NCI-H510A treated with DMSO at 0.1 percent for 48 hours (cell line): ENCODE measurements around the gene PYCR2.
"Not testable (repeated sequence)": the region's sequence is repeated elsewhere in the genome, so short reads cannot be mapped to it uniquely, and the experiment has no call there.

Source experiments
- DNase-seq: peaks from one replicate; lab custom pipeline; 2025; lab: John Stamatoyannopoulos, UW

PYCR2 gene

DNA sequence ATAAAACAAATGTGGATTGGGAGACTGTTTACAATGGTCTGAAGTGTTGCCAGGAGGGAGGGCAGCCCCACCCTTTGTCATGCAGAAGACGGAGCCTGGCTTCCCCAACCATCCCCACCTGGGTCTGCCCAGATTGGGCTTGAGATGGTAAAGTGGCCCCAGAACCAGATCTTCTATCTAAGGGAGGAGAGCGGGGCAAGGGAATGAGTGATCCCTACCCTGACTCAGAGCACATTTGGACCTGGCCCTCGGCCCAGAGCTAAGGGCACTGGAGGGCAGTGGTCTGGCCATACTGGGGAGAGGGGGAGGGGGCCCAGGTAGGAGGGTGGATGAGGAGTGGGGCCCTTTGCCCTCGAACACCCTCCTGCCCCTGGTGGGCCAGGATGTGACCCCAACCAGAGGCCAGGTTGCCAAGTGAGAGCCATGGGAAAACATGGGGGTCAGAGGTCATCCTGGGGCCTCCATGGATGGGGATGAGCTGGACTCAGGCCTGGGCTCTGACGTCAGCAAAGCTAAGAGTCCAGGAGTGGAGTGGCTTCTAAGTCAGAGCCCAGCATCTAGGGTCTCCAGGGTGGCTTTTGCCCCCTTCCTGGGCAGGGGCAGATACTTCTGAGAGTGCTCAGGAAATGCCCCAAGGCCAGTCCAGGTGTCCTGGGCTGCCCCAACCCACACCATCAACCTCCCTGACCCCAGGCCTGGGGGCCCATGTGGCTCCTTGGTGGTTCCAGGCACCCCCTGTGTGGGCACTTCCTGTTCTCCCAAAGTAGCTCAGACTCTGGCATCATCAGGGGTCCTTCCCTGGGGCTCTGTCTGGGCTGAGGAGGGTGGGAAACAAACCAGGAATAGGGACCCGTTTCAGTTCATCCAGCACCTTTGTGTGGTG is 33.5 kb downstream of the PYCR2 start:
- no peak for DNase-seq

DNA sequence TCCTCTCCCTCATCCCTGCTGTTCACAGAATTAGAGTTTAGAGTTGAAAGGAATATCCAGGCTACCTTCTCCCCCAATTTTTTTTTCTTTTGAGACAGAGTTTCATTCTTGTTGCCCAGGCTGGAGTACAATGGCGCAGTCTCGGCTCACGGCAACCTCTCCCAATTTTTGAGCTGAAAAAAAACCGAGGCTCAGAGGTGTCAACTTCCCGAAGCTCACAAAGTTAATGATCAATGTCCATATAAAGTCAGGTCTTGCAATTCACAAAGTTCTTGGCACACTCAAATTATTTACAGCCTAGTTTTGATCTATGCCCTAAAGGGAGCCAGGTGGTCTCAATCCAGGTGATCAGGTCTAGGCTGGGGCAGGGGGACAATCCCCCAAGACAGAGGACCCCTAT is 34.3 kb downstream of the PYCR2 start:
- no peak for DNase-seq

- no peak for DNase-seq
These were observed 35.0 kb downstream of the PYCR2 start, which contains the start of gene LEFTY1 for GRCh38 chr1:225888898-225889601. LEFTY1 (minus strand) TSS chr1:225889146; CDS start chr1:225889066, 80 bp downstream.

- DNase-seq: no peak
These were observed 35.7 kb downstream of the PYCR2 start for GRCh38 chr1:225888289-225888897.

DNA sequence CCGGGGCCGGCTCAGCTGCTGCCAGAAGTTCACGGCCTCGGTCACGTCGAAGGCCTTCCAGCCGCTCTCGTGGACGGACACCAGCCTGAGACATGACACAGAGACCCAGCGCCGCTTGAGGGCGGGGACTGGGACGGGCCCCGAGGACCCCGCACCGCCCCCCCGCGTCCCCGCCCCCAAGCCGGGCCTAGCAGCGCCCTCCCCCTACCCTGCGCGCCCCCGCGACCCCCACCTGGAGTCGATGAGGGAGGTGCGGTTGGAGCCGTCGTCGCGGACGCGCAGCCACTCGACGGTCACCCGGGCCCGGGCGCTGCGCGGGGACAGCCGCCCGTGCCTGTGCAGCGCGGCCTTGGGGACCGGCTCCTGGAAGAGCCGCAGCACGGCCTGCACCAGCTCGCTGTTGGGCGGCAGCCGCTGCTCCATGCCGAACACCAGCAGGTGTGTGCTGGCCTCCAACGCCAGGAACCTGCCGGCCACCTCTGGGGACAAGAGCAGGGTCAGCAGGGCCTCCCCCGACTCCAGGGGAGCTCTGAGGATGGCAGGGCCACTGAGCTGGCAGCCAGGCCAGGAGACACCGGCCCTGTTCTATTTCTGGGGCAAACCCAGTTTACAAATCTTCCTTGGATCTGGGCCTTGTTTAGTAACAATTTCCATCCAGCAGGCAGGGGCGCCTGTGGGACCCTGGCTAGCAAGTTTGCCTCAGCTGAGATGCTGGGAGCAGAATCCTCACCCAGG is 36.3 kb downstream of the PYCR2 start:
- not testable (repeated sequence) for DNase-seq

DNA sequence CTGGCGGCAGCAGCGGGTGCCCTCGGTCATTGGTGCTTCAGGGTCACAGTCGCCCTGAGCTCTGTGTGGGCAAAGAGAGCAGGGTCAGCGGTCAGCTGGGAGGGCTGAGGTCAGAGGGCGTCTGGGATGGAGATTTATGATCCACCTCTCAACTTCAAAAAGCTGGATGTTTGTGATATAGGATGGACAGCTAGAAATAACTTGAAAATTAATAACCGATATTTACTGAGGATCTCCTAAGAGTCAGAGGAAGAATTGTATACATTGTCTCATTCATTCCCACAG is 37.1 kb downstream of the PYCR2 start:
- DNase-seq: no peak

- DNase-seq: no peak
These were observed 37.7 kb downstream of the PYCR2 start for GRCh38 chr1:225886159-225887029.

- DNase-seq: no peak
These were observed 38.7 kb downstream of the PYCR2 start for GRCh38 chr1:225885336-225885735.

- DNase-seq: no peak
These were observed 40.3 kb downstream of the PYCR2 start for GRCh38 chr1:225883616-225884265.

GRCh38 chr1:225882694-225883615 is 41.1 kb downstream of the PYCR2 start:
- peak; percentile 18 for DNase-seq

DNA sequence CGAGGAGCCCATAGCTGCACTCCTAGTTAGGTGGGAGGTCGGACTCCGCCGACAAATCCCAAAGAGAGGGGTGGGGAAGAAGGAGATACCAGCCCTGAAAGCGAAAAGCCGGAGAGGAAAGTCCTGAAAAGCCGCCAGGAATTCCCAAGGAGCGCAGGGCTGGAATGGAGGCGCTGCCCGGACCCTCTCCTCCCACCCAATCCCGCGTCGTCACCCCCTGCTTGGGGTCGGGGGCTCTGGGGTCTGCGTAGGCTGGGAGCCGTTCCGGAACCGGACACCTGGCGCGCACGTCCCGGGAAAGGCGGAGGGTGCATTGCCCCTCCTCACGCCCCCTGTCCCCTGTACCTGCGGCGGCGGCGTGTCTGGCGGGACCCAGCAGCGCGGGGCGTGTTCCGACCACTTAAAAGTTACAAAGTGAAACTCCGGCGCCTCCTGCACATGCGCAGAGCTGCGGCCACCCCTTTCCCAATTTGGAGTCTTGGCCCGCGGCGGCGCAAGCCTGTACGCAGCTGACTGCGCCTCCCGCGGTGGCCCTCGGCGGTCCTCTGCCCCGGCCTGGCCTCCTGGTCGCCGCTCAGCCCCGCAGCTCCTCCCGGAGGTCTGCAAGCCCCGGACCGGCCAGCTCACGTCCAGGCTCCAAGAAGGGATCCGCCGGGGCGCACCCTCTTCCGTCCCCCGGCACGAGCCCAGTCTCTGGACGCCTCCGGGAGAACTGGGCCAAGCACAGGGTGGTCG is 41.9 kb downstream of the PYCR2 start, which contains the start of gene TMEM63A:
TSS of gene TMEM63A (minus strand) at position 422 of the 735 bp plus-strand sequence. CDS start 4,800 bp downstream, outside the sequence.
- peak; percentile 40 for DNase-seq

GRCh38 chr1:225881081-225881958 is 42.7 kb downstream of the PYCR2 start:
- DNase-seq: no peak

DNA sequence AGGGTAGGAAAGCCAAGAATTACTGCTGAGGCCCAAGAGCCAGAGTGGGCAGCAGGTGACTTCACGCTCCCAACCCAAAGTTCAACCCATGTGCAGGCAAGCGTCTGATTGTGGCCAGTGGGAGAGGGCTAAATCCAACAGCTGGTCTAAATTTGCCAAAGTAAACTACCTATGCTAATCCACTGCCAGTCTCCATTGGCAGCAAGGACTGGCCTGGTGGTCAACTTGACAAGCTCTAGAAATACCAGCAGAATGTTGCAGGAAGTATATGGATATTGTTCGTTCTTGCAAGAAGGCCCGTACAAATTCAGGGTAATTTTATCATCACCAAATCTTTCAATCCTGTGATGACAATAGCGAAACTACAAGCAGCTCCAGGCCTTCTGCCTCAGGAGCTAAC is 43.4 kb downstream of the PYCR2 start:
- no peak for DNase-seq

DNA sequence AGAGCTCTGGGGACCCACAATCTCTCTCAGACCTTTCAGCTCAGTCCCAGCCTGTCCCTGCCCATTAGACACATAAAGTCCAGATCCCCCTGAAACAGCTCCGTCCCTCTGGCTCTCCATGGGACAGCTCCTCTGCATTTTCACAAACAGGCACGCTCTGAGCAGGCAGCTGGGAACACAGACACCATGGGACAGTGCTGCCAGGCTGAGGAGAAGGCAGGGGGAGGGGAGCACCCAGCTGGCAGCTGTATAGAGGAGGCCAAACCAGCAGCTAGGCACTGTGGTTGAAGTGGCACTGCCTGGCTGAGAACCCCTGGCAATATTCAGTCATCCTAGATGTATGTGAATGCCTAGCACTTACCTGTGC is 43.8 kb downstream of the PYCR2 start:
- peak; percentile 43 for DNase-seq

- peak; percentile 84 for DNase-seq
These were observed 44.4 kb downstream of the PYCR2 start for GRCh38 chr1:225879521-225880221.

GRCh38 chr1:225878282-225878681 is 45.8 kb downstream of the PYCR2 start:
- peak; percentile 19 for DNase-seq

DNA sequence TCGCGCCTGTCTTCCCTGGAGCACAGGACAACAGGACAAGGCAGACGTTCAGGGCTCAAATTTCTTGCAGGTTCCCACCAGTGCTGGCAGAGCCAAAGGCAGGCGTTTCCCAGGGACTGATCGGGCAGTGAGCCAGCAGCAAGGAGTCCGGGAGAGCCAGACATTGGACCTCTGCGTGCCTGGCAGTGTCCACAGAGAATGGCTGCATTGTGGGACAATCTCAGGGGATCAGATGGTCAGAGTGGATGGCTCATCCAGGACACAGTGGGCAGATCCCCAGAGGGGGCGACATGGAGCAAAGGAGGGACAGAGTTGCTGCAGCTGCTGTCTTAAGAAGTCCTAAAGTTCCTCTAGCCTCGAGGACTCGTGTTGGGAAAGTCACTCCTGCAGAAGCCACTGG is 46.5 kb downstream of the PYCR2 start:
- DNase-seq: no peak
